Superior temporal gyrus (tissue), 1 donor: Measurements from ENCODE around the gene ZNF785.
"Not testable (repeated sequence)": the region's sequence is repeated elsewhere in the genome, so short reads cannot be mapped to it uniquely, and the experiment has no call there.

Experiments used
- DNase-seq: peaks from one replicate; pipeline ENCODE4 v3.0.0-alpha.2; 2016; ENCODE audit errors: extremely low spot score

ZNF785 gene

DNA sequence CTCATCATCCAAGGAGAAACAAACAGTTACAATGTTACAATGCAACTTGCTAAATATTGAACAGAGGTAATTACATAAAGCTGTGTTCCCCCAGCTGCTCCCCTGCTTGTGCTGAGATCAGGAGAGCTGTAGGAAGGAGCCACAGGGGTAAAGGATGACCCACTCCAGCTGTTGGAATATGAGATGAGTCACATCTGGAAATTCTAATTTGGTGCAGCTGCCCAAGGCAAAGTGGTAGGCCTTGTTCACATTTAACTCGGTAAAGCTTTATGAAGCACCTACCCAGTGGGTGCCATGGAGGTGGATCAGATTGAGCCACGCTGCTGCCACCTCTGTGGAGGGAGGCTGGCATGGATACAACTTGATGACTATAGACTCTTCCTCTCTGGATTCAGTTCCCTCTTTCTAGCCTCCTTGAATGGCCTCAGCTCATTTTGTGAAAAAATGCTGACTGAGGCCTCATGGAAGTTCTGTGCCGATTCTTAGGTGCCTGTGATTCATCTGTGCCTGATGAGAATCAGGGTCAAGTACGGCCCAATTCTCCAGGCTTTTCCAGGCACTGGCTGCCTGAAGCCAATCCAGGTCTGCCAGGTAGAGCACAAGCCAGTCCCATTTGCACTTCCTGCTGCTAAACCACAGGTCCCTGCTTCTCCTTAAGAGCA lies 17.2 kb upstream of the ZNF785 start:
- DNase-seq: no peak

- no peak for DNase-seq
These were observed 16.5 kb upstream of the ZNF785 start for GRCh38 chr16:30601966-30602365.

GRCh38 chr16:30600929-30601328 lies 15.4 kb upstream of the ZNF785 start:
- DNase-seq: no peak

GRCh38 chr16:30600215-30600614 lies 14.7 kb upstream of the ZNF785 start:
- DNase-seq: no peak

GRCh38 chr16:30592871-30593270 lies 7.4 kb upstream of the ZNF785 start:
- no peak for DNase-seq

- DNase-seq: not testable (repeated sequence)
These were observed 5.4 kb upstream of the ZNF785 start for GRCh38 chr16:30590869-30591268.

GRCh38 chr16:30589582-30589981 lies 4.1 kb upstream of the ZNF785 start:
- DNase-seq: not testable (repeated sequence)

- no peak for DNase-seq
These were observed 3.2 kb upstream of the ZNF785 start for GRCh38 chr16:30588651-30589050.

DNA sequence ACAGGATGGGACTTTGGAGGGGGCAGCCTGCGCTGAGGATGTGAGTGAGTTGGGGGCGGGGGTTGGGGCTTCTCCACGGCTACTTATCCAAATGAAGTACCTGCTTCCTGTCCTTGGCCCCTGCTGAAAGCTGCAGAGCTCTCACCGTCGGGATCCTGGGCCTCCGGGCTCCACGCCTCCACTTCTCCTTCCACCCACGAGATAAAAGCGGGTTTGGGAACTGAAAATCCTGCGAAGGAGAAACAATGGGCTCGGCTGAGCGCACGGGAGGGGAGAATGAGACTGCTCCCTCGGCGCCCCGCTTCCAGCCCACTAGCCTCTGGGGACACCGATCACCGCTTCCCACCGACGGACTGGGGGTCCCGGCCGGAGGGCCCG lies 486 bp downstream of the ZNF785 start:
- peak; percentile 26 for DNase-seq

- DNase-seq: no peak
These were observed 2.7 kb downstream of the ZNF785 start for GRCh38 chr16:30582611-30583340.

GRCh38 chr16:30581457-30581856 lies 4.0 kb downstream of the ZNF785 start:
- no peak for DNase-seq

GRCh38 chr16:30574678-30575077 lies 10.8 kb downstream of the ZNF785 start:
- DNase-seq: no peak

DNA sequence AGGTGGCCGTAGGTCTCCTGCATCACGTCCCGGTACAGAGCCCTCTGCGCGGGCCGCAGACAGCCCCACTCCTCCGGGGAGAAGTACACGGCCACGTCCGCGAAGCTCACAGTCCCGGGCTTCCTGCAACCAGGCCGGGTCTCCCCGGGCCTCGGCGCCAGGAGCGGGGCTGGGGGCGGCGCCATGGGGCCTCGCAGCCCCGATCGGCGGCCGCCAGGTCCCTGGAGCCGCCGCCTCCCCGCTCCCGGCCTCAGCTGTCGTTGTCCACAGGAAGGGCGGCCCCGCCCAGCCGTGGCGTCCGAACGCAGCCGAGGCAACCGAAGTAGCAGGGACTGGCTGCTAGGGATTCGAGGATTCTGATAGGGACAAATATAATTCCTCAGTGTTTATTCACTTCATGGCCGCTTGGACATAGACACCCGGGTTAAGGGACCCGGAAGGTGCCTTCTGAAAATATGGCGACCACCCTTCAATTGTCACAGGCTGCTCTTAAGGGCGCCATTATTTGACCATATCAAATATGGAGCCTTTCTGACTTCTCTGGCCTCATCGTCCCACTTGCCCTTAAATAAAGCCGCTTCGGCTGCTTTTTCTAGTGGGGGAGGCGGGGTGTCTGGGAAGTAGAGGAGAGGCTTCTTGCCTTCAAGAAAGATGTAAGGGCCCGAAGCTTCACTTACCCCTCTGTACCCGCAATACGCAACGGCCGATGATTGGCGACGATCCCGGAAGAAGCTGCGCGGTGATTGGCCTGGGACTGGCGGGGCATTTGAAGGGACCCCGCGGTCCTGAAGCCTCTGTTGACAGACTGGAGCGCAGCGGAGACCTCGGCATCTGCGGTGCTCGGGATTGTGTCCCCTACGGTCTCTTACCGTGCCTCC lies 13.8 kb downstream of the ZNF785 start, which contains the start of gene ZNF688:
Gene ZNF688, minus strand, starts transcription at position 270 of the 878 bp plus-strand sequence. Its CDS starts 85 bp downstream, at position 185.
- DNase-seq: peak; percentile 98

DNA sequence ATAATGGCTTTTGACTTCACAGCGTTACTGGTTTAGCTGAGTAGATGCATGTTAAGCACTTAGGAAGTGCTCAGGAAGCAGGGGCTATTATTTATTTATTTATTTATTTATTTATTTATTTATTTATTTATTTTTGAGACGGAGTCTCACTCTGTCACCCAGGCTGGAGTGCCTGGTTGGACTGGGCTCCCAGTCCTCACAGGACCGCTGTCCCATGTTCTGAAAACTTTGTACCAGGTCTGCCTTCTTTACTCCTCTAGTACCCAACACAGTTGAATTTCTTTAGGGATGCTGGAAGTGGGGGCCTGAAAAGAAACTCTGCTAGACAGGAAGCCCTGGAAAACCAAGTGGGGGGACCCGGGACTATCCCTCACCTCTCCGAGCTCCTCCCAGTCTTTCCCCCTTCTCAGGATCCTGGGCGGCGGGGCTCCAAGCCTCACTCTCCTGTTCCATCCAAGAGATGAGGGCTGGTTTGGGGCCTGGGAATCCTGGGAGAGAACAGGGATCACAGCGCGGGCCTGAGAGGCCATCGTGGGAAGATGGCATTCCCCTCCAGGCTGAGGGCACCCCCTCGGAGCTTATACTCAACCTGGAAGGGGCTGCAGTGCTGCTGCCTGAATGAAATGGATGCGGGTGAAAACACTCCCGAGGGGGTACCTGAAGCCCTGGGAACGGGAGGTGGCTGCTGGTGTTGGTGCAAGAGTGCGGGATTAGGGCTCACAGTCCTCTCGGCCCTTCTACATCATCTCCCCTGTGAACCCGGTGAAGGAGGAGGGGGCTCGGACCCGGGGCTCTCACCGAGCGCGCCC lies 14.7 kb downstream of the ZNF785 start:
- DNase-seq: peak; percentile 55

DNA sequence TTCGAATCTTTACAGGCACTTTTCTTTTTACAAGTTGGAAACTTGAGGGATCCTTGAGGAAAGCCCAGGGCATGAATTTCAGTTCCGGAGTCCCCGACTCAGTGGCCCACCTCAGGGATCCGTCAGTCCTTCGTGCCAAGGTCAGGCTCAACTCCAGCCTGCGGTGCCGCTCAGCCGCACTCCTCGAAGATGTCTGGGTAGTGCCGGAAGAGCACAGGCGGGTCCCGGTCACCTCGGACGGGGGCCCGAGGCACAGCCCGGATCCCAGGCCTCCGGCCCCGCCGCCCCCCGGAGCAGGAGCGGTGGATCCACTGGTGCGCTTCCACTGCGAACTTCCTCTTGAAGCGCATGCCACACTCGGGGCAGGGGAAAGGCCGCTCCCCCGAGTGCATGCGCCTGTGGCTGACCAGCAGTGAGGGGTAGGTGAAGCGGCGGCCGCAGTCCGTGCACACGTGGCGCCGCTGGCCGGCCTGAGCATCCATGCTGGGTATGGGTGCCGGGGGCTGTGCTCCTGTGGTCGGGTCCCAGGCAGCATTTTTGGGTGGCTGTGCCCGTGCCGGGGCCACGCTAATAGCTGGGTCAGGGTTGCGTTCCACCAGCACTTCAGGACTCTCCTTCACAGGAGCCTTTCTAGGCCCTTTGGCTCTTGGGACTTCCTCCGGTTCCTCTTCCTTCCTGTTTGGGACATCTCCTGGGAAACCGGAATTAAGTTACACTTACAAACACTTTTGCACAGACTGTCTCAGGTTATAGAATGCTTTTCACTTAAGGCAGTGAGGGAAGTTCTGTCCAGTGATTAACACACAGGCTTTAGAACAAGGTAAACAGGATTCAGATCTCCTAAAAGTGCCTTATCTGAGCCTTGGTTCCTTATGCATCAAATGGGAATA lies 15.5 kb downstream of the ZNF785 start:
- no peak for DNase-seq

GRCh38 chr16:30569281-30569680 lies 16.2 kb downstream of the ZNF785 start:
- DNase-seq: no peak

GRCh38 chr16:30567991-30568638 lies 17.4 kb downstream of the ZNF785 start:
- no peak for DNase-seq

DNA sequence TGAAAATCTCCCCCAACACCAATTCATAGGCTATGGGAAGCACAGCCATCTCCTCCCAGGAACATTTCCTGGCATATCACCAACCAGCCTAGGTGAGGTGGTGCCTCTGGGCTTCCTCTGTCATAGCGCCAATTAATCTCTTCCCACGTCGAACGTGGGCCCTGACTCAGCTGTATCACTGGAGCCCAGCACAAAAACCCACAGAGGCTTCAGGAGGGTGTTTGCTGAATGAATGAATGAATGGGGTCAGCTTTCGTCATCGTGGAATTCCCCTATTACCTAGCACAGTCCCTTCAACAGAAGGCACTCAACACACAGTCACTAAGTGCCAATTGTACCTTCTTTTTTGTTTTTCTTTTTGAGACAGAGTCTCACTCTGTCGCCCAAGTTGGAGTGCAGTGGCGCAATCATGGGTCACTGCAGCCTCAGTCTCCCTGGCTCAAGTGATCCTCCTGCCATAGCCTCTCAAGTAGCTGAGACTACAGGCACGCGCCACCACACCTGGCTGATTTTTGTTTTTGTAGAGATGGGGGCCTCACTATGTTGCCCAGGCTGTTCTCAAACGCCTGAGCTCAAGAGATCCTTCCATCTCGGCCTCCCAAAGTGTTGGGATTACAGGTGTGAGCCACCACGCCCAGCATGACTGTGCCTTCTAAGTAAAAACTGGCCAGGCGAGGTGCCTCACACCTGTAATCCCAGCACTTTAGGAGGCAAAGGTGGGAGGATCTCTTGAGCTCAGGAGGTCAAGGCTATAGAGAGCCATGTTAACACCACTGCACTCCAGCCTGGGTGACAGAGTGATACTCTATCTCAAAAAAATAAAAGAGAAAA lies 18.1 kb downstream of the ZNF785 start:
- DNase-seq: no peak

GRCh38 chr16:30566531-30566930 lies 19.0 kb downstream of the ZNF785 start:
- DNase-seq: no peak
